CD14-positive monocyte (primary cell): ENCODE data around the gene DOCK3. TPM values are rescaled to one million over a fixed set of nuclear protein-coding genes. Genes with fewer than 3 reads are reported as not detected.
"Not testable (repeated sequence)": the region's sequence is repeated elsewhere in the genome, so short reads cannot be mapped to it uniquely, and the experiment has no call there.

Experiments
- DNase-seq, 3 donors: peaks; one replicate each; pipeline ENCODE4 v3.0.0-alpha.2; 2011 to 2022
- H2AFZ ChIP-seq: 2 replicates; pipeline ENCODE4 v1.6.0; 2012; ENCODE audit warnings: mild to moderate bottlenecking, low read depth, low read length, inconsistent platforms; ENCODE audit not compliant: insufficient read depth, poor library complexity, severe bottlenecking
- H3K27ac ChIP-seq, 2 donors: 1 replicate in 1 of 2; 2 replicates in 1 of 2; pipeline ENCODE4 v1.5.1; 2012 to 2013; ENCODE audit warnings: low read length in 2 of 2, control low read depth in 1 of 2, inconsistent platforms in 1 of 2, low read depth in 1 of 2, mild to moderate bottlenecking in 1 of 2
- H3K27me3 ChIP-seq, 2 donors: one replicate each; pipeline versions ENCODE4 v1.6.0 to v1.6.1; 2011 to 2013; ENCODE audit warnings: low read length in 2 of 2; ENCODE audit not compliant: control insufficient read depth in 2 of 2, insufficient read depth in 2 of 2
- H3K36me3 ChIP-seq, 2 donors: replicated peaks in 1 of 2; 1 replicate in 1 of 2; 2 replicates in 1 of 2; pipeline versions ENCODE4 v1.5.1 to v1.6.1; 2012 to 2013; ENCODE audit warnings: low read length in 2 of 2, control low read depth in 1 of 2, inconsistent platforms in 1 of 2, mild to moderate bottlenecking in 1 of 2; ENCODE audit not compliant: insufficient read depth in 2 of 2, control insufficient read depth in 1 of 2
- H3K4me1 ChIP-seq, 2 donors: 1 replicate in 1 of 2; 2 replicates in 1 of 2; pipeline versions ENCODE4 v1.5.1 to v1.6.1; 2012 to 2013; ENCODE audit warnings: low read length in 2 of 2, control low read depth in 1 of 2, inconsistent platforms in 1 of 2, mild to moderate bottlenecking in 1 of 2, moderate library complexity in 1 of 2; ENCODE audit not compliant: insufficient read depth in 2 of 2, control insufficient read depth in 1 of 2
- H3K4me2 ChIP-seq: replicated peaks from 2 replicates; pipeline ENCODE3; 2012; ENCODE audit warnings: low read length, moderate library complexity, mild to moderate bottlenecking; ENCODE audit not compliant: poor library complexity, severe bottlenecking; ENCODE audit errors: extremely low read depth
- H3K4me3 ChIP-seq, 3 experiments: fragments of 200-600 bp in 1 of 3; sonication (generic) in 1 of 3; replicated peaks in 1 of 3; 1 replicate in 2 of 3; 2 replicates in 1 of 3; pipeline ENCODE4 v1.5.1; 2011 to 2013; ENCODE audit warnings: low read length in 3 of 3, mild to moderate bottlenecking in 3 of 3, control low read depth in 2 of 3, low read depth in 2 of 3, inconsistent platforms in 1 of 3, moderate library complexity in 1 of 3
- H3K79me2 ChIP-seq: 2 replicates; pipeline ENCODE4 v1.6.0; 2012; ENCODE audit warnings: mild to moderate bottlenecking, control low read depth, inconsistent platforms, low read length, moderate library complexity; ENCODE audit not compliant: insufficient read depth
- H3K9ac ChIP-seq: 2 replicates; pipeline ENCODE4 v1.6.0; 2017; ENCODE audit warnings: low read length, mild to moderate bottlenecking; ENCODE audit not compliant: insufficient read depth, poor library complexity, severe bottlenecking
- H3K9me3 ChIP-seq, 2 donors: replicated peaks in 1 of 2; 1 replicate in 1 of 2; 2 replicates in 1 of 2; pipeline versions ENCODE4 v1.5.1 to v1.6.1; 2012 to 2013; ENCODE audit warnings: low read length in 2 of 2, control low read depth in 1 of 2; ENCODE audit not compliant: control insufficient read depth in 1 of 2, insufficient read depth in 1 of 2
- H4K20me1 ChIP-seq: 2 replicates; pipeline ENCODE4 v1.6.0; 2012; ENCODE audit warnings: mild to moderate bottlenecking, low read length, control low read depth, moderate library complexity; ENCODE audit not compliant: insufficient read depth
- H3K27ac Mint-ChIP-seq, 7 donors: one replicate each; pipeline ENCODE4 v1.8.0; 2020; ENCODE audit warnings: mild to moderate bottlenecking in 7 of 7, mixed read lengths in 7 of 7, moderate library complexity in 6 of 7, inconsistent platforms in 2 of 7
- H3K27me3 Mint-ChIP-seq, 3 donors: one replicate each; pipeline ENCODE4 v1.8.0; 2021 to 2022; ENCODE audit warnings: low read depth in 3 of 3, mild to moderate bottlenecking in 3 of 3, mixed read lengths in 3 of 3, moderate library complexity in 3 of 3, inconsistent platforms in 1 of 3
- H3K36me3 Mint-ChIP-seq, 2 donors: one replicate each; pipeline ENCODE4 v1.8.0; 2020; ENCODE audit warnings: mixed read lengths in 2 of 2, inconsistent platforms in 1 of 2, mild to moderate bottlenecking in 1 of 2
- H3K4me1 Mint-ChIP-seq: one replicate; pipeline ENCODE4 v1.8.0; 2020; ENCODE audit warnings: mild to moderate bottlenecking, mixed read lengths
- H3K4me3 Mint-ChIP-seq, 2 donors: one replicate each; pipeline ENCODE4 v1.8.0; 2020; ENCODE audit warnings: mild to moderate bottlenecking in 2 of 2, mixed read lengths in 2 of 2, moderate library complexity in 1 of 2
- H3K9me3 Mint-ChIP-seq, 7 donors: one replicate each; pipeline ENCODE4 v1.8.0; 2020 to 2022; ENCODE audit warnings: mixed read lengths in 7 of 7, mild to moderate bottlenecking in 6 of 7, moderate library complexity in 6 of 7, inconsistent platforms in 2 of 7
- WGBS: methylation state at CpG from one replicate; pipeline ENCODE4 v1.1.5; 2013; ENCODE audit warnings: missing lambda C conversion rate; ENCODE audit not compliant: insufficient coverage; 5-methylcytosine and 5-hydroxymethylcytosine counted together
- intact Hi-C, 2 donors: fragments of 100-400 bp; cut with micrococcal nuclease; formaldehyde crosslinking; loops; one replicate each; pipeline versions ENCODE4 v1.15.0 to v1.15.1; 2023
- polyA plus RNA-seq, 3 donors: library from polyadenylated mRNA; depleted of rRNA in 1 of 3; unstranded in 2 of 3; stranded (reverse) in 1 of 3; fragments of 300-500 nt in 2 of 3; fragments of >200 nt in 1 of 3; fragmentation: Illumina TruSeq in 2 of 3; gene quantifications; 1 replicate in 2 of 3; 2 replicates in 1 of 3; pipeline ENCODE4 v1.2.3, GENCODE V29; 2012 to 2021
- TF ChIP-seq, protein P1 (sequence below): fragments of 200-600 bp; IDR thresholded peaks from one replicate; pipeline ENCODE4 v1.8.0; 2022; ENCODE audit warnings: antibody characterized with exemption, mild to moderate bottlenecking

The DOCK3 gene
- polyA plus RNA-seq, 3 donors, result 0.03 TPM; not detected in 1

GRCh38 chr3:50786631-50787030, 111.9 kb downstream of the DOCK3 start:
- H3K4me3 Mint-ChIP-seq, result no peak overlapping the region
- Histone ChIP-seq H3K4me2 (no peak overlapping the region), H4K20me1 (no peaks in the 10 kb centered on the region), H3K36me3 (no peaks in the 10 kb centered on the region), H3K9ac (no peak overlapping the region), H2AFZ (no peak overlapping the region), H3K27me3 (no peaks in the 10 kb centered on the region), H3K4me1 (no peaks in the 10 kb centered on the region), H3K4me3 (no peak overlapping the region), H3K9me3 (peaks cover 0 to 14% of the 10 kb centered on the region in 2 donors), H3K79me2 (no peaks in the 10 kb centered on the region), H3K27ac (no peak overlapping the region)
- no peaks in the 10 kb centered on the region for H3K36me3 Mint-ChIP-seq
- H3K9me3 Mint-ChIP-seq, result peaks cover 9 to 30% (median 14%) of the 10 kb centered on the region in 7 donors
- DNase-seq, result no peak
- H3K27me3 Mint-ChIP-seq, result peaks cover 0 to 6% (median 2%) of the 10 kb centered on the region in 3 donors
- TF ChIP-seq, protein P1, sequence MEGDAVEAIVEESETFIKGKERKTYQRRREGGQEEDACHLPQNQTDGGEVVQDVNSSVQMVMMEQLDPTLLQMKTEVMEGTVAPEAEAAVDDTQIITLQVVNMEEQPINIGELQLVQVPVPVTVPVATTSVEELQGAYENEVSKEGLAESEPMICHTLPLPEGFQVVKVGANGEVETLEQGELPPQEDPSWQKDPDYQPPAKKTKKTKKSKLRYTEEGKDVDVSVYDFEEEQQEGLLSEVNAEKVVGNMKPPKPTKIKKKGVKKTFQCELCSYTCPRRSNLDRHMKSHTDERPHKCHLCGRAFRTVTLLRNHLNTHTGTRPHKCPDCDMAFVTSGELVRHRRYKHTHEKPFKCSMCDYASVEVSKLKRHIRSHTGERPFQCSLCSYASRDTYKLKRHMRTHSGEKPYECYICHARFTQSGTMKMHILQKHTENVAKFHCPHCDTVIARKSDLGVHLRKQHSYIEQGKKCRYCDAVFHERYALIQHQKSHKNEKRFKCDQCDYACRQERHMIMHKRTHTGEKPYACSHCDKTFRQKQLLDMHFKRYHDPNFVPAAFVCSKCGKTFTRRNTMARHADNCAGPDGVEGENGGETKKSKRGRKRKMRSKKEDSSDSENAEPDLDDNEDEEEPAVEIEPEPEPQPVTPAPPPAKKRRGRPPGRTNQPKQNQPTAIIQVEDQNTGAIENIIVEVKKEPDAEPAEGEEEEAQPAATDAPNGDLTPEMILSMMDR, result no peak
- WGBS, result 100% methylated on average over 3 of the region's 5 CpGs
- no peak overlapping the region for H3K27ac Mint-ChIP-seq
- intact Hi-C loops, result no loop called here
- H3K4me1 Mint-ChIP-seq, result no peaks in the 10 kb centered on the region

GRCh38 chr3:50790894-50791293, 116.2 kb downstream of the DOCK3 start:
- H3K9ac ChIP-seq, H3K36me3 Mint-ChIP-seq, H3K9me3 ChIP-seq, DNase-seq, H3K27me3 Mint-ChIP-seq, H3K79me2 ChIP-seq, H4K20me1 ChIP-seq, intact Hi-C loops, H3K4me1 Mint-ChIP-seq, H3K27ac Mint-ChIP-seq, H3K27ac ChIP-seq, H3K4me3 ChIP-seq, H3K36me3 ChIP-seq, H3K27me3 ChIP-seq, H2AFZ ChIP-seq, H3K4me1 ChIP-seq, H3K4me3 Mint-ChIP-seq, H3K4me2 ChIP-seq: not testable (repeated sequence)
- 100% methylated on average over 1 of the region's 3 CpGs for WGBS
- H3K9me3 Mint-ChIP-seq, result peaks cover 0 to 13% (median 7%) of the 10 kb centered on the region in 7 donors
